Stimulated activated CD4-positive, alpha-beta T cell treated with anti-CD3 and anti-CD28 coated beads, Interleukin-4, amount 100 ng/mL, for 48 hours (primary cell): Measurements from ENCODE around the gene GOLGA8G.
"Not testable (repeated sequence)": the region's sequence is repeated elsewhere in the genome, so short reads cannot be mapped to it uniquely, and the experiment has no call there.

ENCODE experiments used
- DNase-seq, 2 donors: peaks; one replicate each; pipeline ENCODE4 v3.0.0-alpha.2; 2020; ENCODE audit warnings: low read depth in 2 of 2

The GOLGA8G gene, protein sequence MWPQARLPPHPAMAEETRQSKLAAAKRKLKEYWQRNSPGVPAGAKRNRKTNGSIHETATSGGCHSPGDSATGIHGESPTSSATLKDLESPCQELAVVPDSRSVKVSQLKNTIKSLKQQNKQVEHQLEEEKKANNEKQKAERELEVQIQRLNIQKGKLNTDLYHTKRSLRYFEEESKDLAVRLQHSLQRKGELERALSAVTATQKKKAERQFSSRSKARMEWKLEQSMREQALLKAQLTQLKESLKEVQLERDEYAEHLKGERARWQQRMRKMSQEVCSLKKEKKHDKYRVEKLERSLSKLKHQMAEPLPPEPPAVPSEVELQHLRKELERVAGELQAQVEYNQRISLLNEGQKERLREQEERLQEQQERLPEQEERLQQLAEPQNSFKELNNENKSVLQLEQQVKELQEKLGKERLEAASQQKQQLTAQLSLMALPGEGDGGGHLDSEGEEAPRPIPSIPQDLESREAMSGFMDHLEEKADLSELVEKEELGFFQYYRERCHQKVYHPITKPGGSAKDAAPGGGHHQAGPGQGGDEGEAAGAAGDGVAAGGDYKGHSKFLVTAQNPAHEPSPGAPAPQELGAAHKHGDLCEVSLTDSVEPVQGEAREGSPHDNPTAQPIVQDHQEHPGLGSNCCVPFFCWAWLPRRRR

GRCh38 chr15:28532954-28533353 is at the start of gene GOLGA8G:
Gene GOLGA8G, minus strand, starts transcription at chr15:28532971. Its CDS starts 62 bp downstream, at chr15:28532909.
- not testable (repeated sequence) for DNase-seq

DNA sequence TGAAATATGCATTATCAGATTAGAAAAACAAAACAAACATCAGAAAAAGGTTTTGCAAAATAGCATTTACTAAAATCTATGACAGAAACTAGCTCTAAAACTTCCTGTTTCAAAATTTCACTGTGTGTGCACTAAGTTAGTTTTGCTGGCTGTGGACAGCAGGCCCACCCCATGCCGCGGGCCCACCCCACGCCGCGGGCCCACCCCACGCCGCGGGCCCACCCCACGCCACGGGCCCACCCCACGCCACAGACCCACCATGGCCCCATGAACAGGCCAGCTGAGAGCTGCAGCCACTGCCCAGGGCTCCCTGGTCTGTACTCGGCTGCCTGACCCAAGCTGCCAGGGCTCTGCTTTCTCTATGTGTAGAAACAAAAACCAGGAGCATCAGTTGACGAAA is 40.6 kb upstream of the GOLGA8G start:
- DNase-seq, result not testable (repeated sequence)

GRCh38 chr15:28553268-28553667 is 20.5 kb upstream of the GOLGA8G start, which contains the start of gene GOLGA6L25:
Gene GOLGA6L25, plus strand, starts transcription at chr15:28553568. Its CDS starts 61 bp downstream, at chr15:28553629.
- not testable (repeated sequence) for DNase-seq

DNA sequence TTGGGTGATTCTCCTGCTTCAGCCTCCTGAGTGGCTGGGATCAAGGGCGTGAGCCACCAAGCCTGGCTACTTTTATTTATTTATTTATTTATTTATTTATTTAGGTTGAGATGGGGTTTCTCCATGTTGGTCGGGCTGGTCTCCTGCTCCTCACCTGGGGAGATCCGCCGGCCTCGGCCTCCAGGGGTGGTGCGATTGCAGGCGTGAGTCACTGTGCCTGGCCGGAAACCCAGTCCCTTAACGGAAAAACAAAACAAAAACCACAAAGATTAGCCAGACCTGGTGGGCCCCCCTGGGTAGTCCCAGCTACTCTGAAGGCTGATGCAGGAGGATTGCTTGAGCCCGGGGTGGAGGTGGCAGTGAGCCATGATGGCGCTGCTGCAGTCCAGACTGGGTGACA is 17.6 kb downstream of the GOLGA8G start:
- not testable (repeated sequence) for DNase-seq

GRCh38 chr15:28514128-28514527 is 18.6 kb downstream of the GOLGA8G start:
- not testable (repeated sequence) for DNase-seq

DNA sequence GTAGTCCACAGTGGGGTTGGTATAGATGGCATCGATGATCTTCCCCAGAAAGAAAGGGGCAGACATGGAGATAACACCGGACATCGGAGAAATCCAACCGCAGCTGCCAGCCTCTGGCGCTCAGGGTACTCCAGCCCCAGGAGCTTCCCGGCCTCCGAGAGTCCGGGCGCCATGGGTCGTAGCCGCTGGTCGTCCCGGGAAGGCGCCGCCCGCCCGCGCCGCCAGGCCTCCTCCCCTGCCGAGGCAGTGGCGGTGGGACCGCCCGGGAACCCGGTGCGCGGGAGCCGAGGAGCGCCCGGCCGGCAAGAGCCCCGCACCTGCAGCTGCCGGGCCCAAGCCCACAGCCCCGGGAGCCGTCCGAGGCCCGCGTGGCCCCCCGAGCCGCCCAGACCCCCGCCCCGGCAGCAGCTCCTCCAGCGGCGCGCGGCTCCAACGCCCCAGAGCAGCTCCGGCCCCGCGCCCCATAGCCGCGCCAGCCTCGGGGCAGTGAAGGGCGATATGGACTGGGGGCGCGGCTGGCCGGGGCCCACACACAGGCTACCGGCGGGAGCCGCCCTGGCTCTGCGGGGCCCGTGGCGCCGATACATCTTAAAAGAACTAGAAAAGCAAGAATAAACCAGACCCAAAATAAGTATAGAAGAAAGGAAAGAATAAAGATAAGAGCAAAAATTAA is 24.4 kb downstream of the GOLGA8G start:
- not testable (repeated sequence) for DNase-seq

GRCh38 chr15:28481340-28481739 is 51.4 kb downstream of the GOLGA8G start:
- not testable (repeated sequence) for DNase-seq
